ENCODE data around the gene SPOCK1. TPM values are rescaled to one million over a fixed set of nuclear protein-coding genes. Genes with fewer than 3 reads are reported as not detected.

Gene SPOCK1
- total RNA-seq, 4 donors from 2014 or later = 8.6 to 34.8 (median 13.2) TPM

DNA sequence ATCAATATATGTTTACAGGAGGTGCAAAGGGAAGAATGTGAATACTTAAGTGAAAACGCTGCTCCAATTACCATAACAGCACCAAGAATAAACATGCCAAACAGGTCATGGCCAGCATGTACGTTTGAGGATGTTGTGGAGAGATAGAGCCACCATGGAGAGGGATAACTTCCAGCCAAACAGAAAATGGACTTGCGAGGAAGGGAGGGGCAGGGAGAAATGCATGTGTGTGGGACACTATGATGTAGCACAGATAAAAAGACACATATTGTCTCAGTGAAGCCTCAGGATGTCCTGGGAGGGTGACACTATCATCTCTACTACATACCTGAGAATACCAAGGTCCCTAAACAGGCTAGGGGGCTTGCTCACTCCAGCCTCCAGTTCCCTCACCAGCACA is 488.9 kb downstream of the SPOCK1 start:
- intact Hi-C loops (cut with DNase I; ENCODE audit: low total_unique reads) = no loop called here
- in situ Hi-C loops (cut with MboI; ENCODE audit: low pct_ligation_motif_present in 1 of 4, low pct_unique_long_range_greater_than_20kb in 1 of 4, low sequenced_read_pairs in 3 of 4) = no loop called here
- Histone ChIP-seq H3K36me3 (no peaks in the 10 kb centered on the region), H3K4me3 (no peak overlapping the region), H3K4me1 (no peaks in the 10 kb centered on the region), H3K27ac (no peak overlapping the region), H3K9me3 (no peaks in the 10 kb centered on the region), H3K27me3 (no peaks in the 10 kb centered on the region)
- TF ChIP-seq, protein P1, sequence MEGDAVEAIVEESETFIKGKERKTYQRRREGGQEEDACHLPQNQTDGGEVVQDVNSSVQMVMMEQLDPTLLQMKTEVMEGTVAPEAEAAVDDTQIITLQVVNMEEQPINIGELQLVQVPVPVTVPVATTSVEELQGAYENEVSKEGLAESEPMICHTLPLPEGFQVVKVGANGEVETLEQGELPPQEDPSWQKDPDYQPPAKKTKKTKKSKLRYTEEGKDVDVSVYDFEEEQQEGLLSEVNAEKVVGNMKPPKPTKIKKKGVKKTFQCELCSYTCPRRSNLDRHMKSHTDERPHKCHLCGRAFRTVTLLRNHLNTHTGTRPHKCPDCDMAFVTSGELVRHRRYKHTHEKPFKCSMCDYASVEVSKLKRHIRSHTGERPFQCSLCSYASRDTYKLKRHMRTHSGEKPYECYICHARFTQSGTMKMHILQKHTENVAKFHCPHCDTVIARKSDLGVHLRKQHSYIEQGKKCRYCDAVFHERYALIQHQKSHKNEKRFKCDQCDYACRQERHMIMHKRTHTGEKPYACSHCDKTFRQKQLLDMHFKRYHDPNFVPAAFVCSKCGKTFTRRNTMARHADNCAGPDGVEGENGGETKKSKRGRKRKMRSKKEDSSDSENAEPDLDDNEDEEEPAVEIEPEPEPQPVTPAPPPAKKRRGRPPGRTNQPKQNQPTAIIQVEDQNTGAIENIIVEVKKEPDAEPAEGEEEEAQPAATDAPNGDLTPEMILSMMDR (IDR thresholded peaks at IDR 0.05) = no peak
- no peak for TF ChIP-seq POLR2A (IDR thresholded peaks at IDR 0.05)
- 42 to 60% methylated on average over 3 of the region's 3 CpGs for WGBS, 2 donors (ENCODE audit: low coverage in 1 of 2)
- no peak for DNase-seq

DNA sequence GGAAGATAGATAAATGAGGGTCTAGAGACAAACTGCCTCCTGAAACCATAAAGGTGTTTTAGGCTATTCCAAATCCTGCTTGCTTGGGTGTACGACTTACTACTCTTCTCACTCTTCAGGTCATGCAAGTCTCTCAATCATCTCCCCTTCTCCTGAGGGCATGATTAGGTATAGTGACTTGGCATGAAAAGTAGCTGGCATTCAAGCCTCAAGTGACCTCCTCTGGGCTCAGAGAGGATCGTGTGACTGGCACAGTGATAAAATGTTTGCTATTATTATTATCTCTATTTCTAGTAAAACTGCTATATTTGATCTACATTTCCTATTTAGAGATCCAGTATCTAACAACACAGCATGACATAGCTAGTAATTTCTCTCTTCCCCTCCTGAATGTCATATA is 494.8 kb downstream of the SPOCK1 start:
- Histone ChIP-seq H3K4me3 (no peak overlapping the region), H3K36me3 (no peaks in the 10 kb centered on the region), H3K27me3 (no peaks in the 10 kb centered on the region), H3K9me3 (no peaks in the 10 kb centered on the region), H3K27ac (no peak overlapping the region), H3K4me1 (no peaks in the 10 kb centered on the region)
- DNase-seq = no peak
- in situ Hi-C loops (cut with MboI; ENCODE audit: low pct_ligation_motif_present in 1 of 4, low pct_unique_long_range_greater_than_20kb in 1 of 4, low sequenced_read_pairs in 3 of 4) (no loop called here), intact Hi-C loops (cut with DNase I; ENCODE audit: low total_unique reads) (no loop called here)
- no peak for TF ChIP-seq EP300 (IDR thresholded peaks at IDR 0.05; ENCODE audit: low read depth)
- no peak for TF ChIP-seq POLR2AphosphoS5 (IDR thresholded peaks at IDR 0.05)
- no peak for TF ChIP-seq POLR2A (IDR thresholded peaks at IDR 0.05)
- TF ChIP-seq, protein P1 (IDR thresholded peaks at IDR 0.05) = no peak
- WGBS, 2 donors (ENCODE audit: low coverage in 1 of 2) = 80 to 89% methylated on average over 1 to 2 of the region's 2 CpGs

DNA sequence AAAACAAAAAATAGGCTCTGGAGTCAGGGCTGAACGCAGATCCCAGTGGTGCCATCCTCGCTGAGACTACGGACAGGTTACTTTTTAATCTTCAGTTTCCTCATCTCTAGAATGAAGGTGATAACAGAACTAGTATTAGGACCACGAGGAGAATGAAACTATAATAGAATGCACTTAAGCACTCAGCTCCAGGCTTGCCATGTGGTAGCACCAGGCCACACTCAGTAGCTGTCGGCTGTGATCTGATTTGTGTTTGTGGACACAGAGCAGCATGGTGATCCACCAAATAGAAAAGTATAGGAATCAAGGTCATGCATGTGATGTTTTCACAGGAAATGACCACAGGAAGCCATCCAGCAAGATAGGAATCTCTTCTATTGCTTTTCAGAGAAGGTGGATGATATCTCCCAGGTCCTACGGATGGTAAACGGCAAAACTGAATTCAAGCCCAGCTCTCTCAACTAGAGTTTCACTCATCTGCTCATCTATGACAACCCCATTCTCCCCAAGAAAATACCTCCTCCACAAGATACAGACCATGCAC is 498.0 kb downstream of the SPOCK1 start:
- Histone ChIP-seq H3K4me1 (no peaks in the 10 kb centered on the region), H3K36me3 (no peaks in the 10 kb centered on the region), H3K9me3 (no peaks in the 10 kb centered on the region), H3K4me3 (no peak overlapping the region), H3K27me3 (no peaks in the 10 kb centered on the region), H3K27ac (no peak overlapping the region)
- TF ChIP-seq, protein P1 (IDR thresholded peaks at IDR 0.05) = no peak
- TF ChIP-seq POLR2A (IDR thresholded peaks at IDR 0.05) = no peak
- no peak for TF ChIP-seq EP300 (IDR thresholded peaks at IDR 0.05; ENCODE audit: low read depth)
- no peak for TF ChIP-seq POLR2AphosphoS5 (IDR thresholded peaks at IDR 0.05)
- 60 to 82% methylated on average over 3 to 7 of the region's 7 CpGs for WGBS, 2 donors (ENCODE audit: low coverage in 1 of 2)
- no peak for DNase-seq
- intact Hi-C loops (cut with DNase I; ENCODE audit: low total_unique reads) (no loop called here), in situ Hi-C loops (cut with MboI; ENCODE audit: low pct_ligation_motif_present in 1 of 4, low pct_unique_long_range_greater_than_20kb in 1 of 4, low sequenced_read_pairs in 3 of 4) (no loop called here)

DNA sequence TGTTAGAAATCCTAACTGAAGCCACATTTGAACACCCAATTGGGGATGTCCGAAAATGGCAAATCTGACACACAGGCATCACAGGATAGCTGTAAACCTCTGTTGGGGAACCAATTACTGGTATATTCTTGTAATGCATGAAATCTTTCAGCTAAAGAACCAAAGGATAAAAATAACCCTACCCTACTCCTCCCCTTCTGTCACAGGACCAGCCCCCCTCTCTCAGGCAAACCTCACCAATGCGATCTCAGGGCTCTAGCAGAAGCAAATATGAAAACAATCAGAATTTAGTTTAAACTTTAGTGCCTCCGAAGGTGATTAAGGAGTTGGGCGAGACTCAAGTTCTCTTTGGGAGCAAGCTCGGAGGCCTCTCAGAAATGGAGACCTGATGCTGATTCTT is 499.3 kb downstream of the SPOCK1 start:
- Histone ChIP-seq H3K27ac (no peak overlapping the region), H3K36me3 (no peaks in the 10 kb centered on the region), H3K9me3 (no peaks in the 10 kb centered on the region), H3K4me3 (no peak overlapping the region), H3K4me1 (no peaks in the 10 kb centered on the region), H3K27me3 (no peaks in the 10 kb centered on the region)
- no peak for DNase-seq
- in situ Hi-C loops (cut with MboI; ENCODE audit: low pct_ligation_motif_present in 1 of 4, low pct_unique_long_range_greater_than_20kb in 1 of 4, low sequenced_read_pairs in 3 of 4) (no loop called here), intact Hi-C loops (cut with DNase I; ENCODE audit: low total_unique reads) (no loop called here)
- WGBS, 2 donors (ENCODE audit: low coverage in 1 of 2) = 81 to 84% methylated on average over 5 of the region's 5 CpGs
- TF ChIP-seq, protein P1 (IDR thresholded peaks at IDR 0.05) = no peak
- TF ChIP-seq POLR2A (IDR thresholded peaks at IDR 0.05) = no peak
- no peak for TF ChIP-seq POLR2AphosphoS5 (IDR thresholded peaks at IDR 0.05)

Measured in transverse colon (tissue), 4 donors.